GM18907 (cell line): ENCODE results near the gene TBX5.

Experiments
- ATAC-seq: cut with Tn5 transposase; IDR thresholded peaks from one replicate; pipeline ENCODE4 v1.9.1; 2021; ENCODE audit warnings: mild to moderate bottlenecking, moderate library complexity; ENCODE audit not compliant: unreplicated experiment

TBX5 gene

DNA sequence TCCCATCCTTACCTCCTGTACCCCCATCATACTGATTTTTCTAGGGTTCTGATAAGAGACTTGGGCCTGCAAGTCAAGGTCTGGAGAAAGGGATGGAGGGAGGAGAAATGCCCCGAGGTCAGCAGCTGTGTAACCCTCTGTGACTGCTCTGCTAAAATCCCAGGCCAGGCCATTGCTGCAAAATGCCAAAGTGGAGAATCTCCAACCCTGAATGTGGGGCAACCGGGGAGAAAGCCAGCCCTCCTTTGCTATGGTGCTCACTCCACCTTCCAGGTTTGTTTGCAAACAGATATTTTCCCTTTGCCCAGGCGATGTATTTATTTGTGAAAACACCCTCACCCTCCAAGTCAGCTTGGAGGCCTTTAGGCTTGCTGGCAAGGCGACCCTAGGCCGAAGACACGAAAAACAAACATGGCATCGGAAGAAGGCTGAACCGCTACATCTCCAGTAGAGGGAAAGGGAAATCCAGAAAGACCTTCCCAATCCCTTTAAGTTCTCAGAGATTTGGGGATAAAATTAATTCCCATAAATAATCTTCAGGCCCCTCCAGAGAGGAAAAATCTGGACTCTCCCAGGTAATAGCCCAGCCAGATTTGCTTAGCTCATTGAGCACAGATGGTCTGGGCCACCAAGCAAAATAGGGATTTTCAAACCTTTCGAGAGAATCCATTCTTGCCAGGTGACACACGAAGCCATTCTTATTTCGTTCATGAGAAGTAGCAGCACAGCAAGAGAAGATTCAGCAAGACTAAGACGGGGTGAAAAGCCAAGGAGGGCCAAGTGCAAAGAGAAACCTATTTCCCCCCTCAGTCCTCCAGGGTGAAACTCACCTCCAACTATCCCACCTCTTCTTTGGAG is 1.3 kb upstream of the TBX5 start:
- no peak for ATAC-seq

GRCh38 chr12:114406316-114406983 is 506 bp upstream of the TBX5 start:
- ATAC-seq, result no peak

- ATAC-seq, result no peak
Observed at GRCh38 chr12:114404926-114405518, 922 bp downstream of the TBX5 start.

GRCh38 chr12:114404083-114404925 is 1.6 kb downstream of the TBX5 start:
- no peak for ATAC-seq

- ATAC-seq, result no peak
Observed at GRCh38 chr12:114403690-114404066, 2.3 kb downstream of the TBX5 start.

GRCh38 chr12:114403011-114403689 is 2.8 kb downstream of the TBX5 start:
- ATAC-seq, result no peak

GRCh38 chr12:114402084-114402717 is 3.7 kb downstream of the TBX5 start:
- ATAC-seq, result no peak

GRCh38 chr12:114401328-114402083 is 4.4 kb downstream of the TBX5 start:
- ATAC-seq, result no peak

DNA sequence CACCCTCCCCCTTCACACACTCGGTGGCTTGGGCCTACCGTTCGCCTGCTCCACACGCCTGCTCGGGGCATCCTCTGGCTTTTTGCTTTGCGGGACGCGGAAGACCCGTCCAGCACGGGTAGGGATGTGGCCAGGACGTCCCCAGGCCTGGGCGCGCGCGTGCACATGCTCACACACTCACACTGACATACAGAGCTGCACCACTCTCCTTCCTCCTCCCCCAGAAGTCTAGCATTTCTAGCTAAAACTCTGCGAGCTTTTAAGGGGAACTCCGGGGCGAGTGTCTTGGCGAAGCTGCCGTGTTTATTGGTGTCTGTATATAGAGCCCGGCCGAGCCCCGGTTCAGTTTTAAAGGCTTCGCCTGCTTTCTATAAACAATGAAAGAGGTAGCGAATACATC is 5.0 kb downstream of the TBX5 start:
- ATAC-seq, result no peak

- no peak for ATAC-seq
Observed at GRCh38 chr12:114400361-114400811, 5.6 kb downstream of the TBX5 start.

- no peak for ATAC-seq
Observed at GRCh38 chr12:114399664-114400211, 6.2 kb downstream of the TBX5 start.

DNA sequence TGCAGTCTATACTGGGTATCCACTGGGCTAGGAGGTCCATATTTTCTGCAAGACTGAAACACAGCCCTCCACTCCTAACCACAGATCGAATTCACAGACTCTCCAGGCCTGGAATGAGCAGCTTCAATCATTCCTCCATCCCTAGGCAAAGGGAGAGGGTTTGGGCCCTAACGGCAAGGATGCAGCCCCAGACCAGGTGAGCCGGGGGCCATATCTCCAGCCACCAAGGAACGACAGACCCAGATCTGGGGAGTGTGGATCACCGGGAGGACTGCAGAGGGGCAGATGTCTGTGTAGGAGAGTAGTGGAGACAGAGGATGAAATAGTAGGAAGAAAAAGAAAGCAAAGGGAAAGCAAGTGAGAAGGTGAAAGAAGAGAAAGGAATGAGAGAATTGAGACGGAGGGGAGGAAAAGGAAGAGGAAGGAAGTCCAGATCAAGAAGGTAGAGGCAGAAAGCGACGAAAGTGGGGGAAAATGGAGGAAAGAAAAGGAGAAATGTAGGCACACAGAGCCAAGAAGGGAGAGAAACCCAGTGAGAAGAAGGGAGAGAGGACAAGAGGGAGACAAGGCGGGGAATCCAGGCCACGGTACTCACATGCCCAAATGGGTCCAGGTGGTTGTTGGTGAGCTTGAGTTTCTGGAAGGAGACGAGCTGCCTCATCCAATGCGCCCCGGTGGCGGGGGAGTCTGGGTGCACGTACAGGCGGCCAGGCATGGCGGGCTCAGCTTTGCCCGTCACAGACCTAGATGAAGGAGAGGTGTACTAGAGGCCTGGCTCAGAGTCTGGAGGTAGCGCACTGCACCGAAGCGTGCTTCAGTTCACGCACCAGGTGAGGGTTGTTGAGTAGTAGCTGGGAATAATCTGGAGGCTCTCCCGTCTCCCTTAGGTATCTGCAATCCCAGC is 7.7 kb downstream of the TBX5 start:
- no peak for ATAC-seq

DNA sequence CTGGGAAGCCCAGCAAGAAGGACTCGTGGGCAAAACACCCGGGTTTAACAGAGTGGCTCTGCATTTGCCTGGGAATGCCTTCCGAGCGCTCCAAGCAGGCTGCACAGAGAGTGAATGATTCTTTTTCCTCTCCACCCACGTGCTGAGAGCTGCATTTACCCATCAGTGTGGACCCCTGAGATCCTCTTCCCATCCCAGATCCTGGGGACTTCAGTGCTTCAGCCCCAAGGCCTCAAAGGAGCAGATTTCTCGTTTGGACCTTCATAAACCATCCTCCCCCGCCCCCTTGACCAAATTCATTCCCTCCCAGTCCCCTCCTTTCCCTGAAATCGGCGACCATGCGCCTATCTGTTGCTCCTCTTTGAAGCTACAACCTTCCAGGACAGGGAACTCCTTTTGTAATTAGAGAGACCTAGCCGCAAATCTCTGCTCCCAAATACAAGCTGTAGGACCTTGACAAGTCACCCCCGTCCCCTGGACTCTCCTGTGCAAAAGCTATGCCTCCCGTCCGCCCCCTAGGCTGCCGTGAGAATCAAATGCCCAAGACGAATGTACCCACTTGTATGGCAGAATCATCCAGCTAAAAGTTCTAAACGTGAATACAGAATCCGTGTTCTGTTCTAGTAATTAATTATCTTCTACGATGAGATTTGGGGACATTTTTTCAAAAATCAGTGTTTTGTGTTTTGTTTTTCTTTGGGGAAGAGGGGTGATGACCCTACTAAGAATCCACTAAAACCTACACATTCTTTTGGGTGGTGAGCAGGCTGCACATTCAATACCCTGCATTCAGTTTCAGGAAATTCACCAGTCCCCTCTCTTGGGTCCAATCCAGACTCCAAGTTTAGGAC is 8.8 kb downstream of the TBX5 start:
- ATAC-seq, result no peak

DNA sequence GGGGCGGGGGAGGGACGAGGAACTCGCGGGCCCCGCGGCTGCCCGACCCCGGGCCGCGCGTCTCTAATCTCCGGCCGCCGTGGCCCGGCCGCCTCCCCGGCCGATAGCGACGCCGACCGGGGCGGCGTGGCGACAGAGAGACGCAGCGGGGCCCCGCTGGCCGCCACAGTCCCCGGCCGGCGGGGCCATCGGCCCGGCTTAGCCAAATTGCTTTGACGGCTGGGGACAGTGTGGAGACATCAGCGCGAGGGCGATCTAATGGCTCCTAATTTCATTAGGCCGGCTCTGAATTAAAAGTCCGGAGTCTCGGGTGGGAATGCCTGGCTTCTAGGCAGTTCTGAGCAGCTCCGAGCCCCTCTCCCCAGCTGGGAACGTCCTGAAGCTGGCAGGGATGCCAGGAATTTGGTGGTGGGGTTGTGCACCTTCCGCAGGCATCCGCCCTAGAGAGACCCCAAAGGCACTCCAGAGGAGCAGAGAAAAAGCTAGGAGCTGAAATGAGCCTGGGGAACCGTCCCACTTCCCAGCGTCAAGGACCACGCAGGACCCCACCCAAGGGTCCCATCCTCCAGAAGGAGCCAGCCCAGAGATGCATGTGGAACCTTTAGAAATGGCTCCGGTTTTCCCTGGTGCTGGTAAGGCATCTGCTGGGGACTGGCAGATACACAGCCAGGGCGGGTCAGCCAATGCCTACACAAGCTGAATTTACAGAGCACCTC is 9.6 kb downstream of the TBX5 start:
- ATAC-seq, result no peak

GRCh38 chr12:114395755-114396152 is 10.2 kb downstream of the TBX5 start:
- no peak for ATAC-seq

GRCh38 chr12:114395233-114395632 is 10.7 kb downstream of the TBX5 start:
- ATAC-seq, result no peak
